ENCODE results near the gene INO80B. TPM values are rescaled to one million over a fixed set of nuclear protein-coding genes. Genes with fewer than 3 reads are reported as not detected.
A peak's percentile ranks its signal among the peaks of the same experiment; 100 is the strongest.

INO80B gene
- total and polyA plus RNA-seq, 2 of the 8 experiments (the other 6 are each of a cell fraction or from before 2014, with no cell fraction given), result 3.9 to 18.5 TPM

- peak; percentile 74; the same call in 1 of the 2 replicates for TF ChIP-seq PHF8 (conservative IDR thresholded peaks at IDR 0.05; ENCODE audit: low read depth, low read length)
- TF ChIP-seq RNF2 (IDR thresholded peaks at IDR 0.05; ENCODE audit: borderline replicate concordance, low read depth, low read length, missing control alignments, poor library complexity, severe bottlenecking), result no peak
- TF ChIP-seq, protein P1, sequence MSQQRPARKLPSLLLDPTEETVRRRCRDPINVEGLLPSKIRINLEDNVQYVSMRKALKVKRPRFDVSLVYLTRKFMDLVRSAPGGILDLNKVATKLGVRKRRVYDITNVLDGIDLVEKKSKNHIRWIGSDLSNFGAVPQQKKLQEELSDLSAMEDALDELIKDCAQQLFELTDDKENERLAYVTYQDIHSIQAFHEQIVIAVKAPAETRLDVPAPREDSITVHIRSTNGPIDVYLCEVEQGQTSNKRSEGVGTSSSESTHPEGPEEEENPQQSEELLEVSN (IDR thresholded peaks at IDR 0.05), result peak; percentile 23; the same call in 1 of the 2 replicates
- TF ChIP-seq BACH1 (IDR thresholded peaks at IDR 0.05; ENCODE audit: low read length), result no peak
- no peak for TF ChIP-seq CHD7 (IDR thresholded peaks at IDR 0.05; ENCODE audit: insufficient replicate concordance, low read length)
- peak in 1 of 2 experiments; percentile 35; a peak in 1 of 3 replicates for TF ChIP-seq POLR2A (IDR thresholded peaks at IDR 0.05; ENCODE audit: control extremely low read depth in 1 of 2, low read depth in 2 of 2, low read length in 2 of 2)
- no peak for TF ChIP-seq NANOG (IDR thresholded peaks at IDR 0.05; ENCODE audit: insufficient read depth, low read depth, low read length, poor library complexity, severe bottlenecking)
- TF ChIP-seq TAF7 (optimal IDR thresholded peaks at IDR 0.05; ENCODE audit: borderline replicate concordance, low read depth, low read length), result peak; percentile 11
Measured at GRCh38 chr2:74457549-74458131, 2.8 kb downstream of the INO80B start (continued).
